PC-3 (cell line): ENCODE results near the gene RREB1. TPM values are rescaled to one million over a fixed set of nuclear protein-coding genes. Genes with fewer than 3 reads are reported as not detected.

Source experiments
- ATAC-seq: fragments of 200-7000 bp; cut with Tn5 transposase; 2 replicates; pipeline ENCODE4 v1.9.1; 2020; ENCODE audit warnings: mild to moderate bottlenecking, moderate library complexity
- BruUV-seq: library from RNA; stranded (reverse); fragments of 400-500 nt; replicated peaks from 2 replicates; lab custom pipeline; 2021; lab: Mats Ljungman, UMichigan
- CTCF ChIA-PET: fragments of 300-600 bp; sonication (Branson Sonifier 250); formaldehyde crosslinking; loops from one replicate; lab custom pipeline; 2022; ENCODE audit warnings: antibody characterized with exemption; lab: Charles Lee
- POLR2A ChIA-PET: fragments of 300-600 bp; sonication (Branson Sonifier 250); formaldehyde crosslinking; loops from one replicate; lab custom pipeline; 2022; ENCODE audit warnings: antibody characterized with exemption; ENCODE audit not compliant: unreplicated experiment; lab: Charles Lee
- DNase-seq: peaks from one replicate; pipeline ENCODE4 v3.0.0-alpha.2; 2015
- H2AFZ ChIP-seq: fragments of 300-600 bp; sonication (generic); 2 replicates; pipeline ENCODE4 v1.6.0; 2016; ENCODE audit warnings: antibody characterized with exemption, low read length
- H3F3A ChIP-seq: fragments of 300-600 bp; sonication (generic); one replicate; pipeline ENCODE4 v1.6.0; 2017; ENCODE audit warnings: antibody characterized with exemption, low read length, control low read depth, mild to moderate bottlenecking; ENCODE audit not compliant: unreplicated experiment
- H3K27ac ChIP-seq: fragments of 300-600 bp; sonication (generic); 2 replicates; pipeline ENCODE4 v1.5.1; 2016; ENCODE audit warnings: mild to moderate bottlenecking, low read length
- H3K27me3 ChIP-seq: fragments of 300-600 bp; sonication (generic); 2 replicates; pipeline ENCODE4 v1.6.1; 2016; ENCODE audit warnings: low read length, mixed read lengths
- H3K36me3 ChIP-seq: fragments of 300-600 bp; sonication (generic); 2 replicates; pipeline ENCODE4 v1.6.1; 2016; ENCODE audit warnings: low read depth, mixed run types, low read length, mixed read lengths
- H3K4me1 ChIP-seq: fragments of 300-600 bp; sonication (generic); 2 replicates; pipeline ENCODE4 v1.5.1; 2016; ENCODE audit warnings: low read length; ENCODE audit not compliant: insufficient read depth
- H3K4me2 ChIP-seq: fragments of 300-600 bp; sonication (generic); 2 replicates; pipeline ENCODE4 v1.6.0; 2016; ENCODE audit warnings: low read length
- H3K4me3 ChIP-seq: fragments of 300-600 bp; sonication (generic); 2 replicates; pipeline ENCODE4 v1.5.1; 2016; ENCODE audit warnings: mild to moderate bottlenecking, low read length, mixed read lengths
- H3K79me2 ChIP-seq: fragments of 300-600 bp; sonication (generic); 2 replicates; pipeline ENCODE4 v1.6.1; 2017; ENCODE audit warnings: low read length, mixed read lengths
- H3K9ac ChIP-seq: fragments of 300-600 bp; sonication (generic); 2 replicates; pipeline ENCODE4 v1.6.0; 2016; ENCODE audit warnings: mild to moderate bottlenecking, low read length
- H3K9me2 ChIP-seq: fragments of 300-600 bp; sonication (generic); replicated peaks from 2 replicates; pipeline ENCODE4 v1.6.1; 2016; ENCODE audit warnings: mixed run types, low read length, mixed read lengths
- H3K9me3 ChIP-seq: fragments of 300-600 bp; sonication (generic); 2 replicates; pipeline ENCODE4 v1.6.1; 2016; ENCODE audit warnings: low read length, mixed read lengths
- H4K20me1 ChIP-seq: fragments of 300-600 bp; sonication (generic); 2 replicates; pipeline ENCODE4 v1.6.1; 2016; ENCODE audit warnings: low read length, mixed read lengths
- CTCF ChIP-seq: fragments of 300-600 bp; sonication (generic); conservative IDR thresholded peaks from 2 replicates; pipeline ENCODE4 v1.5.1; 2017; ENCODE audit warnings: antibody characterized with exemption, low read depth, mild to moderate bottlenecking, low read length
- EZH2 ChIP-seq: fragments of 300-600 bp; sonication (generic); IDR thresholded peaks from one replicate; pipeline ENCODE4 v1.6.1; 2017; ENCODE audit warnings: antibody characterized with exemption, mild to moderate bottlenecking, low read length; ENCODE audit not compliant: unreplicated experiment
- EZH2phosphoT487 ChIP-seq: fragments of 300-600 bp; sonication (generic); IDR thresholded peaks from 2 replicates; pipeline ENCODE4 v1.6.1; 2018; ENCODE audit warnings: mild to moderate bottlenecking, antibody characterized with exemption, low read length, borderline replicate concordance
- intact Hi-C: fragments of 100-400 bp; cut with micrococcal nuclease; formaldehyde crosslinking; loops from 2 replicates; pipeline ENCODE4 v1.9.0; 2023
- total RNA-seq: library from RNA; depleted of rRNA; stranded (reverse); fragments of >200 nt; gene quantifications from 2 replicates; pipeline ENCODE4 v1.2.3, GENCODE V29; 2014

RREB1 gene
- total RNA-seq, 1 experiment from 2014 or later, result 26.0 TPM

GRCh38 chr6:7144872-7145584 lies 37.3 kb downstream of the RREB1 start:
- intact Hi-C loops, result loop anchor here (5.0 kb wide), 3 partner anchors 38 to 458 kb away; partner anchors contain the start of gene RREB1
- Histone ChIP-seq H3K27me3 (no peaks in the 10 kb centered on the region), H3K9ac (no peak overlapping the region), H3K4me3 (peak overlapping the region; percentile 34; the same call in 1 of the 2 replicates), H3K27ac (peak overlapping the region; percentile 79), H3K79me2 (peaks cover 96% of the 10 kb centered on the region), H2AFZ (no peak overlapping the region), H3K4me1 (peaks cover 63% of the 10 kb centered on the region), H4K20me1 (no peaks in the 10 kb centered on the region), H3K4me2 (peak overlapping the region; percentile 71), H3F3A (no peaks in the 10 kb centered on the region), H3K9me2 (no peaks in the 10 kb centered on the region), H3K36me3 (no peaks in the 10 kb centered on the region), H3K9me3 (no peaks in the 10 kb centered on the region)
- BruUV-seq, result no TSS peak
- CTCF ChIA-PET, result interaction anchor here (0.7 kb wide), 1 partner anchor 102 kb away, joined by 3 read pairs; no protein-coding TSS in a partner anchor
- no peak for ATAC-seq
- POLR2A ChIA-PET, result no interaction called here
- TF ChIP-seq EZH2phosphoT487 (no peak), EZH2 (no peak), CTCF (no peak)
- DNase-seq, result peak; percentile 41

- H3K36me3 ChIP-seq, result no peaks in the 10 kb centered on the region
- no peaks in the 10 kb centered on the region for H4K20me1 ChIP-seq
- intact Hi-C loops, result loop anchor here (5.0 kb wide), 1 partner anchor 47 kb away; no protein-coding TSS in a partner anchor
- ATAC-seq (no peak), DNase-seq (no peak)
- peak overlapping the region; percentile 79 for H3K27ac ChIP-seq
- CTCF ChIA-PET, result no interaction called here
- peak overlapping the region; percentile 34; the same call in 1 of the 2 replicates for H3K4me3 ChIP-seq
- H3K9ac ChIP-seq, result peak overlapping the region; percentile 30; the same call in 1 of the 2 replicates
- H3K9me3 ChIP-seq, result no peaks in the 10 kb centered on the region
- POLR2A ChIA-PET, result interaction anchor here (0.7 kb wide), 1 partner anchor 95 kb away, joined by 3 read pairs; no protein-coding TSS in a partner anchor
- no peaks in the 10 kb centered on the region for H3F3A ChIP-seq
- TF ChIP-seq CTCF (no peak), EZH2 (no peak), EZH2phosphoT487 (no peak)
- H3K79me2 ChIP-seq, result peaks cover 96% of the 10 kb centered on the region
- no peak overlapping the region for H2AFZ ChIP-seq
- peaks cover 58% of the 10 kb centered on the region for H3K4me1 ChIP-seq
- no peaks in the 10 kb centered on the region for H3K27me3 ChIP-seq
- H3K9me2 ChIP-seq, result no peaks in the 10 kb centered on the region
- no TSS peak for BruUV-seq
- peak overlapping the region; percentile 71 for H3K4me2 ChIP-seq
Measured at GRCh38 chr6:7145585-7145884, 37.8 kb downstream of the RREB1 start.
